ENCODE data around the gene KRTAP5-10. TPM values are rescaled to one million over a fixed set of nuclear protein-coding genes. Genes with fewer than 3 reads are reported as not detected.

KRTAP5-10 gene
- total and polyA plus RNA-seq, 9 of the 15 experiments (the other 6 are each of a cell fraction or from before 2014, with no cell fraction given): not detected

- DNase-seq (ENCODE audit: extremely low read depth in 1 of 4, low spot score in 3 of 4) (no peak), FAIRE-seq (no peak), ATAC-seq (no peak)
- H3K9me3 ChIP-seq (replicated peaks; ENCODE audit: control insufficient read depth, insufficient read depth, low read depth, low read length): no peaks in the 10 kb centered on the region
- CTCF ChIA-PET (ENCODE audit: low intra/inter-chr PET ratio): no interaction called here
- no TSS peak for BruUV-seq (replicated peaks)
- POLR2A ChIA-PET: interaction anchor here (0.6 kb wide), 2 partner anchors 163 to 481 kb away, joined by 3 to 4 read pairs; no protein-coding TSS in a partner anchor
- H3K27me3 ChIP-seq (ENCODE audit: control insufficient read depth in 2 of 2, insufficient read depth in 2 of 2, low read length in 2 of 2): peaks cover 44 to 63% of the 10 kb centered on the region in 2 experiments
- no peak overlapping the region for H3K27ac ChIP-seq (ENCODE audit: extremely low read depth, low read depth, low read length)
- no peak overlapping the region for H2AFZ ChIP-seq (ENCODE audit: low read depth, low read length)
- H3K4me1 ChIP-seq (replicated peaks in 1 of 2; ENCODE audit: control insufficient read depth in 2 of 2, insufficient read depth in 2 of 2, low read length in 2 of 2): no peaks in the 10 kb centered on the region
- H3K4me2 ChIP-seq (ENCODE audit: insufficient read depth, low read length): no peak overlapping the region
- H3K79me2 ChIP-seq (ENCODE audit: control insufficient read depth, insufficient read depth, low read length): no peaks in the 10 kb centered on the region
- H3K36me3 ChIP-seq (ENCODE audit: control insufficient read depth, insufficient read depth, low read length): no peaks in the 10 kb centered on the region
- in situ Hi-C loops (cut with MboI) (no loop called here), intact Hi-C loops (cut with micrococcal nuclease) (no loop called here)
- no peaks in the 10 kb centered on the region for H4K20me1 ChIP-seq (replicated peaks; ENCODE audit: control insufficient read depth, insufficient read depth, low read length)
- no peak overlapping the region for H3K9ac ChIP-seq (ENCODE audit: insufficient read depth in 1 of 2, low read depth in 2 of 2, low read length in 2 of 2)
- 1% methylated on average over 5 of the region's 5 CpGs for WGBS (ENCODE audit: insufficient coverage, low coverage, missing lambda C conversion rate)
- H3K9me1 ChIP-seq (ENCODE audit: control insufficient read depth, insufficient read depth, low read length): no peaks in the 10 kb centered on the region
- no peak overlapping the region for H3K4me3 ChIP-seq
- TF ChIP-seq RBM34 (IDR thresholded peaks at IDR 0.05; ENCODE audit: borderline replicate concordance, insufficient read depth, low read length): no peak
- no peak for TF ChIP-seq JUNB (CRISPR knock-in tag; conservative IDR thresholded peaks at IDR 0.05)
- no peak for TF ChIP-seq HDAC8 (tag; IDR thresholded peaks at IDR 0.05)
- TF ChIP-seq CTCF (IDR thresholded peaks at IDR 0.05 in 2 of 3, conservative IDR thresholded peaks at IDR 0.05 in 1 of 3; ENCODE audit: insufficient read depth in 2 of 3, low read depth in 1 of 3, low read length in 3 of 3): no peak
- no peak for TF ChIP-seq CUX1 (CRISPR knock-in tag; IDR thresholded peaks at IDR 0.05)
- no peak for TF ChIP-seq ZBTB43 (CRISPR knock-in tag; IDR thresholded peaks at IDR 0.05)
- TF ChIP-seq MIER1 (IDR thresholded peaks at IDR 0.05; ENCODE audit: low read depth): no peak
- no peak for TF ChIP-seq ZNF583 (CRISPR knock-in tag; IDR thresholded peaks at IDR 0.05)
- no peak for TF ChIP-seq SAP30 (IDR thresholded peaks at IDR 0.05; ENCODE audit: borderline replicate concordance, insufficient read depth, low read depth, low read length, poor library complexity, severe bottlenecking)
These were observed 9.1 kb downstream of the KRTAP5-10 start for GRCh38 chr11:71574418-71574817.
